ENCODE measurements around the gene UNC93B1. TPM values are rescaled to one million over a fixed set of nuclear protein-coding genes. Genes with fewer than 3 reads are reported as not detected.
A peak's percentile ranks its signal among the peaks of the same experiment; 100 is the strongest.

Gene UNC93B1
- total and polyA plus RNA-seq, 2 of the 13 experiments (the other 11 are each of a cell fraction or from before 2014, with no cell fraction given): 8.8 to 18.9 TPM

DNA sequence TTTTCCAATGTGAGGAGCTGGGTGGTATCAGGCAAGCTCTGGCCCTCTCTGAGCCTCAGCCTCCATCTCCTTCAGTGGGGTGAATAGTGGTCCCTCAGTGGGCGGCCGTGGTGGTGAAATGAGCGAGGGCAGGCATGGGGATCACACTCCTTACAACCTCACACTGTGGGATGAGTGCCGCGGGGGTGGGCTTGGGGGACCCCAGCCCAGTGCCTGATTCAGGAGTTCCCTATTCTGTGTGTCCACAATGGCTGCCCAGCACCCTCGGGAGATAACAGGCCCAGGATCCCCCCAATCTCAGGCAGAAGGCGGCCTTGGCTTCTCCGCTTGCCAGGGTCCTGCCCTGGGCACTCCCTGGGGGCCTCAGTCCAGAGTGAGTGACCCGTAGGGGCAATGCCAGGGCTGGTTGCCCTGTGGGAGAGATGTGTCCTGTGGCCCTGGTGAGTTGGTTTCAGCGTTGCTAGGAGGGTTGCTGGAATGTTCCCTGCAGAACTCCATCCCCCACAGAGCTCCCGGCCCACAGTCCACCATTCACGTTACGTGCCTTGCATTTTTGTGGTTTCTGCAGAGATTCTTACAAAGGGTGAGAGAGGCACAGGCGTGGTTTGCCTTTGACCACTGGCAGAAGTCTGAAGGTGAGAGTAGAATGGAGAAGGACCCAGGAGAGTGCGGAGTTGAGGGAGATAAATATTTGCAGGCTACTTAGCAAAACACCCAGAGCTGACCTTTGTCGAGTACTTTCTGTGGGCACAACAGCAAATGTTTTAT is 9.1 kb upstream of the UNC93B1 start (continued):
- TF ChIP-seq ZNF430 (CRISPR knock-in tag; IDR thresholded peaks at IDR 0.05): 0 out of 2 replicates have a peak, but pooled peaks have one; percentile 49
- no peak for TF ChIP-seq ZNF816 (CRISPR knock-in tag; IDR thresholded peaks at IDR 0.05; ENCODE audit: borderline replicate concordance)
- peak; percentile 73 for TF ChIP-seq DMAP1 (CRISPR knock-in tag; IDR thresholded peaks at IDR 0.05)
- TF ChIP-seq, protein P1, sequence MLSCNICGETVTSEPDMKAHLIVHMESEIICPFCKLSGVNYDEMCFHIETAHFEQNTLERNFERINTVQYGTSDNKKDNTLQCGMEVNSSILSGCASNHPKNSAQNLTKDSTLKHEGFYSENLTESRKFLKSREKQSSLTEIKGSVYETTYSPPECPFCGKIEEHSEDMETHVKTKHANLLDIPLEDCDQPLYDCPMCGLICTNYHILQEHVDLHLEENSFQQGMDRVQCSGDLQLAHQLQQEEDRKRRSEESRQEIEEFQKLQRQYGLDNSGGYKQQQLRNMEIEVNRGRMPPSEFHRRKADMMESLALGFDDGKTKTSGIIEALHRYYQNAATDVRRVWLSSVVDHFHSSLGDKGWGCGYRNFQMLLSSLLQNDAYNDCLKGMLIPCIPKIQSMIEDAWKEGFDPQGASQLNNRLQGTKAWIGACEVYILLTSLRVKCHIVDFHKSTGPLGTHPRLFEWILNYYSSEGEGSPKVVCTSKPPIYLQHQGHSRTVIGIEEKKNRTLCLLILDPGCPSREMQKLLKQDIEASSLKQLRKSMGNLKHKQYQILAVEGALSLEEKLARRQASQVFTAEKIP (CRISPR knock-in tag; IDR thresholded peaks at IDR 0.05; ENCODE audit: borderline replicate concordance): no peak
- TF ChIP-seq, protein P2, sequence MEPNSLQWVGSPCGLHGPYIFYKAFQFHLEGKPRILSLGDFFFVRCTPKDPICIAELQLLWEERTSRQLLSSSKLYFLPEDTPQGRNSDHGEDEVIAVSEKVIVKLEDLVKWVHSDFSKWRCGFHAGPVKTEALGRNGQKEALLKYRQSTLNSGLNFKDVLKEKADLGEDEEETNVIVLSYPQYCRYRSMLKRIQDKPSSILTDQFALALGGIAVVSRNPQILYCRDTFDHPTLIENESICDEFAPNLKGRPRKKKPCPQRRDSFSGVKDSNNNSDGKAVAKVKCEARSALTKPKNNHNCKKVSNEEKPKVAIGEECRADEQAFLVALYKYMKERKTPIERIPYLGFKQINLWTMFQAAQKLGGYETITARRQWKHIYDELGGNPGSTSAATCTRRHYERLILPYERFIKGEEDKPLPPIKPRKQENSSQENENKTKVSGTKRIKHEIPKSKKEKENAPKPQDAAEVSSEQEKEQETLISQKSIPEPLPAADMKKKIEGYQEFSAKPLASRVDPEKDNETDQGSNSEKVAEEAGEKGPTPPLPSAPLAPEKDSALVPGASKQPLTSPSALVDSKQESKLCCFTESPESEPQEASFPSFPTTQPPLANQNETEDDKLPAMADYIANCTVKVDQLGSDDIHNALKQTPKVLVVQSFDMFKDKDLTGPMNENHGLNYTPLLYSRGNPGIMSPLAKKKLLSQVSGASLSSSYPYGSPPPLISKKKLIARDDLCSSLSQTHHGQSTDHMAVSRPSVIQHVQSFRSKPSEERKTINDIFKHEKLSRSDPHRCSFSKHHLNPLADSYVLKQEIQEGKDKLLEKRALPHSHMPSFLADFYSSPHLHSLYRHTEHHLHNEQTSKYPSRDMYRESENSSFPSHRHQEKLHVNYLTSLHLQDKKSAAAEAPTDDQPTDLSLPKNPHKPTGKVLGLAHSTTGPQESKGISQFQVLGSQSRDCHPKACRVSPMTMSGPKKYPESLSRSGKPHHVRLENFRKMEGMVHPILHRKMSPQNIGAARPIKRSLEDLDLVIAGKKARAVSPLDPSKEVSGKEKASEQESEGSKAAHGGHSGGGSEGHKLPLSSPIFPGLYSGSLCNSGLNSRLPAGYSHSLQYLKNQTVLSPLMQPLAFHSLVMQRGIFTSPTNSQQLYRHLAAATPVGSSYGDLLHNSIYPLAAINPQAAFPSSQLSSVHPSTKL (CRISPR knock-in tag; IDR thresholded peaks at IDR 0.05): peak; percentile 74; the same call in 1 of the 2 replicates
- 0 out of 2 replicates have a peak, but pooled peaks have one; percentile 39 for TF ChIP-seq RFX3 (CRISPR knock-in tag; IDR thresholded peaks at IDR 0.05)
- 0 out of 2 replicates have a peak, but pooled peaks have one; percentile 18 for TF ChIP-seq ZNF644 (CRISPR knock-in tag; IDR thresholded peaks at IDR 0.05; ENCODE audit: low read depth)
- TF ChIP-seq, protein P3, sequence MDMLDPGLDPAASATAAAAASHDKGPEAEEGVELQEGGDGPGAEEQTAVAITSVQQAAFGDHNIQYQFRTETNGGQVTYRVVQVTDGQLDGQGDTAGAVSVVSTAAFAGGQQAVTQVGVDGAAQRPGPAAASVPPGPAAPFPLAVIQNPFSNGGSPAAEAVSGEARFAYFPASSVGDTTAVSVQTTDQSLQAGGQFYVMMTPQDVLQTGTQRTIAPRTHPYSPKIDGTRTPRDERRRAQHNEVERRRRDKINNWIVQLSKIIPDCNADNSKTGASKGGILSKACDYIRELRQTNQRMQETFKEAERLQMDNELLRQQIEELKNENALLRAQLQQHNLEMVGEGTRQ (IDR thresholded peaks at IDR 0.05; ENCODE audit: low read depth, low read length): no peak
- TF ChIP-seq, protein P3 (CRISPR knock-in tag; IDR thresholded peaks at IDR 0.05; ENCODE audit: borderline replicate concordance): no peak
- TF ChIP-seq, protein P4, sequence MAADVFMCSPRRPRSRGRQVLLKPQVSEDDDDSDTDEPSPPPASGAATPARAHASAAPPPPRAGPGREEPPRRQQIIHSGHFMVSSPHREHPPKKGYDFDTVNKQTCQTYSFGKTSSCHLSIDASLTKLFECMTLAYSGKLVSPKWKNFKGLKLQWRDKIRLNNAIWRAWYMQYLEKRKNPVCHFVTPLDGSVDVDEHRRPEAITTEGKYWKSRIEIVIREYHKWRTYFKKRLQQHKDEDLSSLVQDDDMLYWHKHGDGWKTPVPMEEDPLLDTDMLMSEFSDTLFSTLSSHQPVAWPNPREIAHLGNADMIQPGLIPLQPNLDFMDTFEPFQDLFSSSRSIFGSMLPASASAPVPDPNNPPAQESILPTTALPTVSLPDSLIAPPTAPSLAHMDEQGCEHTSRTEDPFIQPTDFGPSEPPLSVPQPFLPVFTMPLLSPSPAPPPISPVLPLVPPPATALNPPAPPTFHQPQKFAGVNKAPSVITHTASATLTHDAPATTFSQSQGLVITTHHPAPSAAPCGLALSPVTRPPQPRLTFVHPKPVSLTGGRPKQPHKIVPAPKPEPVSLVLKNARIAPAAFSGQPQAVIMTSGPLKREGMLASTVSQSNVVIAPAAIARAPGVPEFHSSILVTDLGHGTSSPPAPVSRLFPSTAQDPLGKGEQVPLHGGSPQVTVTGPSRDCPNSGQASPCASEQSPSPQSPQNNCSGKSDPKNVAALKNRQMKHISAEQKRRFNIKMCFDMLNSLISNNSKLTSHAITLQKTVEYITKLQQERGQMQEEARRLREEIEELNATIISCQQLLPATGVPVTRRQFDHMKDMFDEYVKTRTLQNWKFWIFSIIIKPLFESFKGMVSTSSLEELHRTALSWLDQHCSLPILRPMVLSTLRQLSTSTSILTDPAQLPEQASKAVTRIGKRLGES (CRISPR knock-in tag; IDR thresholded peaks at IDR 0.05; ENCODE audit: borderline replicate concordance): no peak
- no peak for TF ChIP-seq RFXANK (CRISPR knock-in tag; IDR thresholded peaks at IDR 0.05)
- no peak for TF ChIP-seq MLLT10 (CRISPR knock-in tag; IDR thresholded peaks at IDR 0.05)
- peak; percentile 73 for TF ChIP-seq HNF4A (CRISPR knock-in tag; IDR thresholded peaks at IDR 0.05)
- TF ChIP-seq SP5 (CRISPR knock-in tag; IDR thresholded peaks at IDR 0.05; ENCODE audit: borderline replicate concordance, low read depth): peak; percentile 71
- TF ChIP-seq KDM1A (CRISPR knock-in tag; IDR thresholded peaks at IDR 0.05): 0 out of 2 replicates have a peak, but pooled peaks have one; percentile 27
- TF ChIP-seq NFATC3 (CRISPR knock-in tag; IDR thresholded peaks at IDR 0.05): no peak
- peak; percentile 78 for TF ChIP-seq RARA (CRISPR knock-in tag; IDR thresholded peaks at IDR 0.05)
- TF ChIP-seq, protein P5, sequence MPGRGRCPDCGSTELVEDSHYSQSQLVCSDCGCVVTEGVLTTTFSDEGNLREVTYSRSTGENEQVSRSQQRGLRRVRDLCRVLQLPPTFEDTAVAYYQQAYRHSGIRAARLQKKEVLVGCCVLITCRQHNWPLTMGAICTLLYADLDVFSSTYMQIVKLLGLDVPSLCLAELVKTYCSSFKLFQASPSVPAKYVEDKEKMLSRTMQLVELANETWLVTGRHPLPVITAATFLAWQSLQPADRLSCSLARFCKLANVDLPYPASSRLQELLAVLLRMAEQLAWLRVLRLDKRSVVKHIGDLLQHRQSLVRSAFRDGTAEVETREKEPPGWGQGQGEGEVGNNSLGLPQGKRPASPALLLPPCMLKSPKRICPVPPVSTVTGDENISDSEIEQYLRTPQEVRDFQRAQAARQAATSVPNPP (CRISPR knock-in tag; IDR thresholded peaks at IDR 0.05): no peak
- TF ChIP-seq KMT2A (CRISPR knock-in tag; IDR thresholded peaks at IDR 0.05): no peak
